GM12874 (cell line): ENCODE measurements around the gene MSI2.

Experiments used
- CTCF ChIP-seq: IDR thresholded peaks from 2 replicates; pipeline ENCODE4 v1.5.1; 2011; ENCODE audit warnings: low read depth, mild to moderate bottlenecking, control low read depth, low read length, moderate library complexity; ENCODE audit not compliant: insufficient read depth

Gene MSI2

GRCh38 chr17:57556320-57556719 is 300.0 kb downstream of the MSI2 start:
- TF ChIP-seq CTCF = no peak

GRCh38 chr17:57556977-57557376 is 300.7 kb downstream of the MSI2 start:
- no peak for TF ChIP-seq CTCF

- no peak for TF ChIP-seq CTCF
These were observed 301.1 kb downstream of the MSI2 start for GRCh38 chr17:57557416-57557815.

GRCh38 chr17:57557834-57558681 is 301.7 kb downstream of the MSI2 start:
- TF ChIP-seq CTCF = no peak

GRCh38 chr17:57559226-57559625 is 302.9 kb downstream of the MSI2 start:
- no peak for TF ChIP-seq CTCF

- TF ChIP-seq CTCF = no peak
These were observed 303.5 kb downstream of the MSI2 start for GRCh38 chr17:57559634-57560318.

GRCh38 chr17:57560319-57560705 is 304.0 kb downstream of the MSI2 start:
- TF ChIP-seq CTCF = no peak
